ENCODE data around the gene ZC3H11A.
"Not testable (repeated sequence)": the region's sequence is repeated elsewhere in the genome, so short reads cannot be mapped to it uniquely, and the experiment has no call there.

ZC3H11A gene

GRCh38 chr1:203781962-203782361, 13.5 kb upstream of the ZC3H11A start:
- DNase-seq (ENCODE audit: low read depth), result no peak

- DNase-seq (ENCODE audit: low read depth), result no peak
Observed at GRCh38 chr1:203789966-203790365, 5.5 kb upstream of the ZC3H11A start.

GRCh38 chr1:203791498-203791897, 3.9 kb upstream of the ZC3H11A start:
- DNase-seq (ENCODE audit: low read depth), result no peak

- DNase-seq (ENCODE audit: low read depth), result no peak
Observed at GRCh38 chr1:203792486-203792885, 2.9 kb upstream of the ZC3H11A start.

- not testable (repeated sequence) for DNase-seq (ENCODE audit: low read depth)
Observed at GRCh38 chr1:203793561-203793960, 1.9 kb upstream of the ZC3H11A start.

- no peak for DNase-seq (ENCODE audit: low read depth)
Observed at GRCh38 chr1:203794764-203795440, 521 bp upstream of the ZC3H11A start.

- DNase-seq (ENCODE audit: low read depth), result peak; percentile 21
Observed at GRCh38 chr1:203796236-203796605, 798 bp downstream of the ZC3H11A start.

- no peak for DNase-seq (ENCODE audit: low read depth)
Observed at GRCh38 chr1:203797216-203797615, 1.8 kb downstream of the ZC3H11A start.

GRCh38 chr1:203797948-203798655, 2.7 kb downstream of the ZC3H11A start:
- no peak for DNase-seq (ENCODE audit: low read depth)

GRCh38 chr1:203799157-203799556, 3.7 kb downstream of the ZC3H11A start:
- no peak for DNase-seq (ENCODE audit: low read depth)

GRCh38 chr1:203799971-203800370, 4.5 kb downstream of the ZC3H11A start:
- peak; percentile 21 for DNase-seq (ENCODE audit: low read depth)

- no peak for DNase-seq (ENCODE audit: low read depth)
Observed at GRCh38 chr1:203805689-203806088, 10.3 kb downstream of the ZC3H11A start.

GRCh38 chr1:203807196-203807595, 11.8 kb downstream of the ZC3H11A start:
- DNase-seq (ENCODE audit: low read depth), result no peak

- DNase-seq (ENCODE audit: low read depth), result no peak
Observed at GRCh38 chr1:203813581-203814341, 18.3 kb downstream of the ZC3H11A start.

- DNase-seq (ENCODE audit: low read depth), result no peak
Observed at GRCh38 chr1:203818399-203818798, 23.0 kb downstream of the ZC3H11A start.

GRCh38 chr1:203823306-203823705, 27.9 kb downstream of the ZC3H11A start:
- no peak for DNase-seq (ENCODE audit: low read depth)

- DNase-seq (ENCODE audit: low read depth), result no peak
Observed at GRCh38 chr1:203826175-203826574, 30.8 kb downstream of the ZC3H11A start.

- no peak for DNase-seq (ENCODE audit: low read depth)
Observed at GRCh38 chr1:203828002-203828401, 32.6 kb downstream of the ZC3H11A start.

GRCh38 chr1:203828503-203828902, 33.1 kb downstream of the ZC3H11A start:
- no peak for DNase-seq (ENCODE audit: low read depth)

GRCh38 chr1:203829247-203829646, 33.8 kb downstream of the ZC3H11A start:
- DNase-seq (ENCODE audit: low read depth), result not testable (repeated sequence)

GRCh38 chr1:203835476-203835875, 40.1 kb downstream of the ZC3H11A start:
- no peak for DNase-seq (ENCODE audit: low read depth)

- no peak for DNase-seq (ENCODE audit: low read depth)
Observed at GRCh38 chr1:203839081-203839480, 43.7 kb downstream of the ZC3H11A start.

- DNase-seq (ENCODE audit: low read depth), result no peak
Observed at GRCh38 chr1:203840208-203840808, 44.9 kb downstream of the ZC3H11A start.
